HG03565 (cell line): ENCODE results near the gene PPP1R12A.

ENCODE experiments used
- ATAC-seq: cut with Tn5 transposase; IDR thresholded peaks from one replicate; pipeline ENCODE4 v1.9.1; 2021; ENCODE audit warnings: mild to moderate bottlenecking, moderate library complexity; ENCODE audit not compliant: unreplicated experiment

PPP1R12A gene

DNA sequence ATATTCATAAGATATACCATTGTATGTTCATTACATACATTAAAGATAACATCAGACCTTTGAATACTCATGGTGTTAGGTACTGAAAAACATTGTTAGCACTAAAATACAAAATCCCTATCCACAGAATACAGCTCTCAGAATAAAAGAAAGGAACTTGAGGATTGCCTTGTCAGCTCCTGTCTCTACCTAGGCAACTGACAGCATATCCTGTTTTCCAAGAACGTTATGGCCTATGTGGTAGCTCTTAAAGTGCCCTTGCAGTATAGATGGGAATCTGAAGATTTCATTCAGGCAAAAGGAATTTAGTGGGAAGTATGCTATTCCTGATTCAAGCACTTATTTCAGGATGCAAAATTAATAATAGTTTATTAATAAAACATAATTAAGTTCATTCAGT lies 1.8 kb upstream of the PPP1R12A start:
- ATAC-seq: no peak

- ATAC-seq: peak; percentile 4
These were observed 888 bp upstream of the PPP1R12A start for GRCh38 chr12:79935624-79936345.

GRCh38 chr12:79934281-79935020 lies 446 bp downstream of the PPP1R12A start:
- no peak for ATAC-seq

DNA sequence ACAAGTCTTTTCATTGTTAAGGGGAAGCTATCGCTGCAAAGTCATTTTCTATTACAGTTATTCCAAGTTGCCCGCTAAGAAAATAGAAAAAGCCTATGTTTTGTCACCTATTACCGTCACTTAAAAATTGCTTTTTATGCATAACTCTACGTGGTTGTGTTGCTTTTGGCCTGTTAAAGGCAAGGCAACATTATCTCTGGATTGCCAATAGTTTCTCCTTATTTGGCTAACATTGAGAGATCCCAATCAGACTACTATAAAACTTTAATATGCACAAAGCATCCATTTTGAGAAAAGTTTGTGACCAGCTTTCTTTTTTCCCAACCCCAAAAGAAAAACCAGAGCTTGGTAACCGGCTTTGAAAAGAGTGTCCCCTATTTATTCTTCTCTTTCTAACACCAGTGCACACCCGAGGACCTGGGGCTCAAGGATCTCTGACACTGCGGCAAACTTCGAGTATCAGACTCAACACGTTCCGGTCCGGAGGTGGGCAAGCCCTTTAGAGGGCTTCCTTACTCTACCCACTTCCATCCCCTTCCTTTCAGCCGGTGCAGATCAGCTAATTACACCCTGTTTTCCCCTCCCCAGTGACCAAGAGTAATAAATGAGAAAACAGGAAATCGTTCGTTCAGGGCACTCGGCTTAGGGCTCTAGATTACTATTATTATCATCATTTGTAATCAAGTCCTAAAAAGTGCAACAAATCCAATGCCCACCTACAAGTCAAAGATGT lies 1.2 kb downstream of the PPP1R12A start:
- ATAC-seq: no peak

DNA sequence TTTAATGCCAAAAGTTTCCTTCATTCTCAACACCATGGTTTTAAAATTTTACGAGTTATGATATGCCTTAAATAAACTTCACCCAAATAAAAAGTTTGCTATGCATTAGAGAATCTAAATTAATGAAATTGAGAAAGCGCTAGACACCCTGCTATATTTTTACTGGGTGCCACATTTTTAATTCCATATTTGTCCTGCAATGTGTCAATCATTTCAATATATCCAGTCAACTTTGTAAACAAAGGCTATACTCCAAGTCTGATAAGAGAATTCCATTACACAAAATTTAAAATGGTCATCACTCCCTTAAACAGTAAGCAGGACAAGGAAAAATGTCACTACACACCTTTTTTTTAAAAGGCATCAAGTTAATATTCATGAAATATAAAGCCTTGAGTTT lies 1.9 kb downstream of the PPP1R12A start:
- no peak for ATAC-seq

GRCh38 chr12:79932357-79932756 lies 2.5 kb downstream of the PPP1R12A start:
- ATAC-seq: no peak

- no peak for ATAC-seq
These were observed 5.8 kb downstream of the PPP1R12A start for GRCh38 chr12:79929065-79929464.

- peak; percentile 97 for ATAC-seq
These were observed 7.0 kb downstream of the PPP1R12A start for GRCh38 chr12:79927772-79928474.

DNA sequence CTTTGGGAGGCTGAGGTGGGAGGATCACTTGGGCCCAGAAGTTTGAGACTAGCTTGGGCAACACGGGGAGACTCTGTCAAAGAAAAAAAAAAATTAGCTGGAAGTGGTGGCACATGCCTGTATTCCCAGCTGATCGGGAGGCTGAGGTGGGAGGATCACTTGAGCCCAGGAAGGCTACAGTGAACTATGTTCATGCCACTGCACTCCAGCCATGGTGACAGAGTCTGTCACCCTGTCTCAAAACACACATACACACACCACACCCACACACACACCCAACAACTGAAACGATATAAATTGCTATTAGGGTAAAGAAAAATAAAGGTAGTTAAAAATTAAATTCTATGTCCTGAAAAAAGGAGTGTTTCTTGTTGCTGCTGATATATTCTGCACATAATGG lies 7.9 kb downstream of the PPP1R12A start:
- no peak for ATAC-seq

DNA sequence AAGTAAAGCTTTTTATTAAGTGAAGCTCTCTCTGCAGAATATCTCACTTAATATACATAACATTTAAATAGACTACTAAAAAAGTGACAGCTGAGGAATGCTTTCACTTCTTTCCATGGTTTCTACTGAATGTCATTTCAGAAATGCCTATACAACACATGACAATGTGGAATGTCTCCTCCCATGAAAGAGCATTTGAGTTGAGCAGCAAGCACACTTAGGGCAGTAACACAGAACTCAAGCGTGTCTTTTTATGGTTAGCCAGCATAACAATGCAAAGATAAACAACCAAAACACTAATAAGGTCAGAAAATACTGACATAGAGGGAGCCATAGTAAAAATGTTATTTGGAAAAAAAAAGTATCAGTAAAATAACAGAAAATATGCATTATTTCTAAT lies 9.4 kb downstream of the PPP1R12A start:
- ATAC-seq: no peak

DNA sequence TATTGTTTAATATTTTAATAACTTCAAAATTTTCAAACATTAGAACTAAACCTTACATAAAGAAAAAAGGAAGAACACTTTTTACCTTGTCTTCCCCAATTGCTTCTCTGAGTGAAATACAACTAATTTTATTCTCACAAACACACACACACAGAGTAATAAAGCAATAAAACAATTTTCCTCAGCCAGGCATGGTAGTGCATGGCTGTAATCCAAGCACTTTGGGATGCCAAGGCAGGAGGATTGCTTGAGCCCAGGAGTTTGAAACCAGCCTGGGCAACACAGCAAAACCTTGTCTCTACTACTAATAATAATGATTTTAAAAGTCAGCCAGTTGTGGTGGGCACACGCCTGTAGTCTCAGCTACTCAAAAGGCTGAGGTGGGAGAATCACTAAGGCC lies 13.1 kb downstream of the PPP1R12A start:
- no peak for ATAC-seq

DNA sequence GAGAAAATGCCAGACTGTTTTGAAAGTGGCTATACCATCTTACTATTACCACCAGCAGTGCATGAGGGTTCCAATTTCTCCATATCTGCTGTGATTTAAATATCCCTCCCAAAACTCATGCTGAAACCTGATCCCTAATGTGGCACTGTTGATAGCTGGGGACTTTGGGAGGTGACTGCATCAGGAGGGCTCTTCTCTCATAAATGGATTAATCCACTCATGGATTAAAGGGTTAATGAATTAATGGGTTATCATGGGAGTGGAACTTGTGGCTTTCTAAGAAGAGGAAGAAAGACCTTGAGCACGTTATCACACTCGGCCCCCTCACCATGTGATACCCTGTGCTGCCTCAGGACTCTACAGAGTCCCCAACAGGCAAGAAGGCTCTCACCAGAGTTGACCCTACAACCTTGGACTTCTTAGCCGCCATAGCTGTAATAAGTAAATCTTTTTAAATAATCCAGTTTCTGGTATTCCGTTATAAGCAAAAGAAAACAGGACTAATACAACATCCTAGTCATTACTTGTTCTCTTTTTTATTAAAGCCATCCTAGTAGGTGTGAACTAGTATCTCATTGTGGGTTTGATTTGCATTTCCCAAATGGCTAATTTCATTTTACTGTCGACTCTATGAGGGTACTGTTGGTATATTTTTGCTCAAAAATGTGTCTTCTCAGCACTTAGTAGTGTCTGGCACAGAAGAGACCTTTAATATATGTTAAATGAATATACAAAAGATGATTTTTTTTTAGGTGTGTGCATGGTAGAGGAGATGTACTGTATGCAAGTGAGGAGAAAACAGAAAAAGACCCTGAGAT lies 14.3 kb downstream of the PPP1R12A start:
- no peak for ATAC-seq

DNA sequence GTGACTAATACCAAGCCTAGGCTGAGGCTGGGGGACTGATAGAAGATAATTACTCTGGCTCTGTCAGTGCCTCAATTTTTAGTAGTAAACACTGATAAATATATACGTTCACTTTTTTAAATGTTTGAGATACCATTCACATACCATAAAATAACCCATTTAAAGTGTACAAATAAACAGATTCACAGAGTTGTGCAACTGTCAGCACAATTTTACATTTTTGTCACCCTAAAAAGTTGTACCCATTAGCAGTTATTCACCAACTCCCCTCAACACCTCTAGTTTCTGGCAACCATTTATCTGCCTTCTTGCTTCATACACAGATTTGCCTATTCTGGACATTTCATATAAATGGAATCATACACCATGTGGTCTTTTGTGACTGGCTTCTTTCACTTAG lies 15.1 kb downstream of the PPP1R12A start:
- no peak for ATAC-seq

DNA sequence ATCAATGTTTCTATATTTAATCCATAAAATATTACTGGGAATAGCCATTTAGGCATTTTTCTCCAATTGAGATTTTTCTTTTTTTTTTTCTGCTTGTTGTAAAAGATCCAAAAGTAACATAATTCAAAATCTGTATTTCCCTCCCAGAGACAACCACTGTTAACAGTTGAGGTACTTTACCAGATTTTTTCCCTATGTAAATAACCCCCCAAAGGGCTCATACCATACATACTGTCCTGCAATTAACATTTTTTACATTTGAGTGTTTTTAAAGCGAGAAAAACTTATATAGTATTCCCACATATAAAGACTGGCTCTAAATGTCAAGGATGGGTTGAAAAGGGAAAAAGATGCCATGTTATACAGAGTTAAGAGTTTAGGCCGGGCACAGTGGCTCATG lies 18.1 kb downstream of the PPP1R12A start:
- no peak for ATAC-seq

DNA sequence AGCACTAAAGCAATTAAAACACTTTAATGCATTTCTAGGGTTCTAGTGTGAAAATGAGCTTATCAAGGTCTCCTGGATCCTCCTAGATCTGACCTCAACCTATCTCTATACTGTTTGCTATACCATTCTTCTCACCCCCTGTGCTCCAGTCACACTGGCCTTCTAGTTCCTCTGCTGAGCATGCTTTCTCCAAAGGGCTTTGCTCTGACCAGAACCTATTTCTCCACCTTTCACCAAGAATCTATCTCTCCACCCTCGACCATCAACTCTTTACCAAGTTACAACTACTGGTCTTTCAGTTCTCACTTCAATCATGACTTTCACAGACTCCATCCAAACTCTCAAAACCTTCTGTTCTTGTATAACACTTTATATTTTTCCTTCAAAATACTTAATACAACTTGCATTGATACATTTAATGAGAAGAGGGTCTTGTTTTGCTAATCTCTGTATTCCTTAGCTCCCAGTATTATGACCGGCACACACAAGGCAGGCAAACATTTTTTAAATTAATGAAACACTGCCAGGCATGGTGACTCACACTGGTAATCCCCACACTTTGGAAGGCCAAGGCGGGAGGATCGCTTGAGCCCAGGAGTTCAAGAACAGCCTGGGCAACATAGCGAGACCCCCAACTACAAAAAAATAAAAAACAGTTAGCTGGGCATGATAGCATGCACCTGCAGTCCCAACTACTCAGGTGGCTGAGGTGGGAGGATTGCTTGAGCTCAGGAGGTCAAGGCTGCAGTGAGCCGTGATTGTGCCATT lies 22.8 kb downstream of the PPP1R12A start:
- no peak for ATAC-seq

GRCh38 chr12:79908366-79908765 lies 26.5 kb downstream of the PPP1R12A start:
- no peak for ATAC-seq

GRCh38 chr12:79901506-79901905 lies 33.4 kb downstream of the PPP1R12A start:
- no peak for ATAC-seq

- no peak for ATAC-seq
These were observed 33.9 kb downstream of the PPP1R12A start for GRCh38 chr12:79900951-79901350.

- no peak for ATAC-seq
These were observed 34.7 kb downstream of the PPP1R12A start for GRCh38 chr12:79900199-79900598.

DNA sequence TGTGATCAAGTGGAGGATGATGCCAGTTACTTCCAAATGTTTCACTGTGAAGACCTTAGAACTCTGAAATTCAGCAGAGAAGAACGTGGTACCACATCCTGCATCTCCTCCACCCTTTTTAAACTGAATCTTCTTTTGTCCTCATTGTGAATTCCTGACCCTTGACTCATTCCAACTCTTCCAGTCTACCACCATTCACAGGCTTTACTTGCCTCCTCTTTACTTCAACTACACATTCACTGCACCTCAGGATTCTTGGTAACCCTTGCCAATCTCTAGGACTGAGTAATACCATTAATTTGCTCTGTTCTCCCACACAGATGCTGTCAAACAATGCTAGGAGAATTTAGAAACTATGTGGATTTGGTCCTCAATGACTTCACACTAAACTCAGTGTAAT lies 37.3 kb downstream of the PPP1R12A start:
- ATAC-seq: no peak
